ENCODE results near the gene STK26. TPM values are rescaled to one million over a fixed set of nuclear protein-coding genes. Genes with fewer than 3 reads are reported as not detected.

Gene STK26
- total RNA-seq, 4 donors from 2014 or later, result 11.6 to 15.9 (median 13.6) TPM

DNA sequence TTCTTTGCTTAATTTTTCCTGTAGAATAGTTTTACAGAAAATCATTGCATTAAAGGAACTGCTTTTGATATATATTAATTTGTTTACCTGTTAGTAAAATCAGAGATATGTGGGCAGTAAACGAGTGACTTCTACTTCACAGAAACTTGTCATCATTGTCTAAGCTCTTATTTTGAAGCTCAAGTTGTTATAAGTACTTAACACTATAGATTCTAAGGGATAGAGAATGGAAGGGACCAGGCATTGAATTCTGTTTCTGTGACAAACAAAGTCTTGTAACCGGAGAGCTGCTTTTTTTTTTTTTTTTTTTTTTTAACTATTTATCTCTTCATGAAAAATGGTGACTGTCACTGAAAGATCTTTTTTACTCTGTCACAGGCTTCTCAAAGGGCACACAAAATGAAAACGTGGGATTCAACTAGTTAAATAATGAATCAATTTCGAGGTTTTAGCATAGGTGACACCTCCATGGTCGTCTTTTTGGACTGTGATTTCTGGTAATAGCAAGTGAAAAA is 14.4 kb downstream of the STK26 start:
- intact Hi-C loops (cut with DNase I), result no loop called here
- Histone ChIP-seq H3K4me1 (no peaks in the 10 kb centered on the region), H3K9me3 (no peaks in the 10 kb centered on the region), H3K36me3 (no peaks in the 10 kb centered on the region), H3K27me3 (no peaks in the 10 kb centered on the region), H3K4me3 (no peak overlapping the region), H3K27ac (replicated peaks in 1 of 4) (no peak overlapping the region)
- 52% methylated on average over 5 of the region's 5 CpGs for WGBS
- TF ChIP-seq, protein P1, sequence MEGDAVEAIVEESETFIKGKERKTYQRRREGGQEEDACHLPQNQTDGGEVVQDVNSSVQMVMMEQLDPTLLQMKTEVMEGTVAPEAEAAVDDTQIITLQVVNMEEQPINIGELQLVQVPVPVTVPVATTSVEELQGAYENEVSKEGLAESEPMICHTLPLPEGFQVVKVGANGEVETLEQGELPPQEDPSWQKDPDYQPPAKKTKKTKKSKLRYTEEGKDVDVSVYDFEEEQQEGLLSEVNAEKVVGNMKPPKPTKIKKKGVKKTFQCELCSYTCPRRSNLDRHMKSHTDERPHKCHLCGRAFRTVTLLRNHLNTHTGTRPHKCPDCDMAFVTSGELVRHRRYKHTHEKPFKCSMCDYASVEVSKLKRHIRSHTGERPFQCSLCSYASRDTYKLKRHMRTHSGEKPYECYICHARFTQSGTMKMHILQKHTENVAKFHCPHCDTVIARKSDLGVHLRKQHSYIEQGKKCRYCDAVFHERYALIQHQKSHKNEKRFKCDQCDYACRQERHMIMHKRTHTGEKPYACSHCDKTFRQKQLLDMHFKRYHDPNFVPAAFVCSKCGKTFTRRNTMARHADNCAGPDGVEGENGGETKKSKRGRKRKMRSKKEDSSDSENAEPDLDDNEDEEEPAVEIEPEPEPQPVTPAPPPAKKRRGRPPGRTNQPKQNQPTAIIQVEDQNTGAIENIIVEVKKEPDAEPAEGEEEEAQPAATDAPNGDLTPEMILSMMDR (IDR thresholded peaks at IDR 0.05), result no peak
- no peak for TF ChIP-seq POLR2AphosphoS5 (IDR thresholded peaks at IDR 0.05)
- TF ChIP-seq POLR2A (IDR thresholded peaks at IDR 0.05; ENCODE audit: low read depth), result no peak
- no peak for TF ChIP-seq EP300 (IDR thresholded peaks at IDR 0.05)
- no peak for DNase-seq (ENCODE audit: extremely low spot score)

DNA sequence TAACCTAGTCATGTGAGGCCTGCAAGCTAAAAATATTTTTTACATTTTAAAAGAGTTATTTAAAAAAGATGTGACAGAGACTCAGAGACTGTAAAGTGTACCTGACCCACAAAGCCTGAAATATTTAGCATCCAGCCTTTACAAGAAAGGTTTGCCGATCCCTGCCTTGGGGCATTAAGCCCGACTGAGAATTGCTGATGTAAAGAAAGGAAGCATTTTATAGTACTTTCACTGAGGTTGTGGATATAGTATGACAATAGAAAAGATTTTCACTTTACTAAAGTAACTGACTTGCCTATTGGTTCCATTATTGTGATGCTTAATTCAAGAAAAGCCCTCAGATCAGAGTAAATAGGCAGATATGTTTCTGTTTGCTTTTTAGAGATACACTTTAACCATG is 17.0 kb downstream of the STK26 start:
- H3K9me3 ChIP-seq, result no peaks in the 10 kb centered on the region
- no peaks in the 10 kb centered on the region for H3K4me1 ChIP-seq
- H3K27me3 ChIP-seq, result no peaks in the 10 kb centered on the region
- no peaks in the 10 kb centered on the region for H3K36me3 ChIP-seq
- no peak overlapping the region for H3K4me3 ChIP-seq
- no peak overlapping the region for H3K27ac ChIP-seq (replicated peaks in 1 of 4)
- 83% methylated on average over 2 of the region's 2 CpGs for WGBS
- DNase-seq (ENCODE audit: extremely low spot score), result no peak
- TF ChIP-seq EP300 (IDR thresholded peaks at IDR 0.05) (no peak), POLR2A (IDR thresholded peaks at IDR 0.05; ENCODE audit: low read depth) (no peak), POLR2AphosphoS5 (IDR thresholded peaks at IDR 0.05) (no peak)
- TF ChIP-seq, protein P1 (IDR thresholded peaks at IDR 0.05), result no peak
- intact Hi-C loops (cut with DNase I), result no loop called here

DNA sequence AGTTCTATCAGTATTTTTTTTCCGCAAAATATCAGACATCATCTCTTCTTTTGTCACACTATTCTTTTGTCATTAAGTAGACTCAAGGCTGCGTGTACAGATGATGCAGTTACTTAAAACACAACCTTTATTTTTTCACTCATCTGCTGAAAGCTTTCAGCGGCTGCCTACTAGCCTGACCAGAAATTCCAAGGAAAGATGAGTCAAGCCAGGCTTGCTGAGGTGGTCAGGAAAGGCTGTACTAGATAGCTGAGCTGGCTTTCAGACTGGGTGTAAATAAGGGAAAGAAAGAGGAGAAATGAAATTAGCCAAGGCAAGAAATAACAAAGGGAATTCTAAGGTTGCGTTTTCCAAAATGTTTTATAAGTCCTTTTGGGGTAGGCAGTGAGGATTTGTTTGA is 17.9 kb downstream of the STK26 start:
- WGBS, result 66% methylated on average over 4 of the region's 4 CpGs

DNA sequence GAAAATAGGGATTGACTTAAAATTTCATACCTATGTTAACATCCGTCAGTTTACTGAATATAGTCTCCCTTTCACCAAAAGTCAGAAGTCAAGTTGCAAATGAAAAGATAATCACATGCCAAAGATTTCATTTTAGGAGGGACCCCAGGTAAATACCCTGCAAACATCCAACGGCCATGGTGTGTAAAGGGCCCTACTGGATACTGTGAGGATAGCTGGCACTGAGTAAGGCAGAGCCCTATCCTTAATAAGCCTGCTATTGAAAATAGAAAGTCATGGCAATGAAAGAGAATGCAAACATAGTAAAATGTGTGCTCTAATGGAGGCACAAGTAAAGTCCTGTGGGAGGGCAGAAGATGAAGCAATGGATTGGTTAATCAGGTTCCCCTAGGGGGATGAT is 20.9 kb downstream of the STK26 start:
- WGBS, result 77% methylated on average over 2 of the region's 2 CpGs
- H3K4me1 ChIP-seq, result no peaks in the 10 kb centered on the region

More for the DNA sequence above, 17.9 kb downstream of the STK26 start:
- H3K9me3 ChIP-seq, result no peaks in the 10 kb centered on the region
- TF ChIP-seq POLR2AphosphoS5 (IDR thresholded peaks at IDR 0.05) (no peak), EP300 (IDR thresholded peaks at IDR 0.05) (no peak), POLR2A (IDR thresholded peaks at IDR 0.05; ENCODE audit: low read depth) (no peak)
- TF ChIP-seq, protein P1 (IDR thresholded peaks at IDR 0.05), result no peak
- no peaks in the 10 kb centered on the region for H3K4me1 ChIP-seq
- no peaks in the 10 kb centered on the region for H3K36me3 ChIP-seq
- H3K27ac ChIP-seq (replicated peaks in 1 of 4), result no peak overlapping the region
- no peak overlapping the region for H3K4me3 ChIP-seq
- no peaks in the 10 kb centered on the region for H3K27me3 ChIP-seq
- DNase-seq (ENCODE audit: extremely low spot score), result no peak
- intact Hi-C loops (cut with DNase I), result no loop called here

More for the DNA sequence above, 20.9 kb downstream of the STK26 start:
- Histone ChIP-seq H3K27ac (replicated peaks in 1 of 4) (no peak overlapping the region), H3K9me3 (no peaks in the 10 kb centered on the region), H3K4me3 (no peak overlapping the region), H3K36me3 (no peaks in the 10 kb centered on the region), H3K27me3 (no peaks in the 10 kb centered on the region)
- TF ChIP-seq POLR2AphosphoS5 (IDR thresholded peaks at IDR 0.05), result no peak
- TF ChIP-seq, protein P1 (IDR thresholded peaks at IDR 0.05), result no peak
- no peak for TF ChIP-seq EP300 (IDR thresholded peaks at IDR 0.05)
- no peak for TF ChIP-seq POLR2A (IDR thresholded peaks at IDR 0.05; ENCODE audit: low read depth)
- intact Hi-C loops (cut with DNase I), result no loop called here
- DNase-seq (ENCODE audit: extremely low spot score), result no peak

Data from esophagus muscularis mucosa (tissue), 4 donors.